Fibroblast of mammary gland (primary cell): ENCODE results near the gene MTMR10.

Experiments
- DNase-seq: peaks from one replicate; pipeline ENCODE4 v3.0.0-alpha.2; 2010; ENCODE audit warnings: low read depth
- H3K4me3 ChIP-seq: 2 replicates; pipeline ENCODE4 v1.5.1; 2011; ENCODE audit warnings: low read depth, mild to moderate bottlenecking, low read length, moderate library complexity; ENCODE audit not compliant: control insufficient read depth
- TF ChIP-seq, protein P1 (sequence below): conservative IDR thresholded peaks from 2 replicates; pipeline ENCODE4 v1.5.1; 2011; ENCODE audit warnings: low read depth, low read length, inconsistent platforms; ENCODE audit not compliant: control insufficient read depth, insufficient read depth

The MTMR10 gene

DNA sequence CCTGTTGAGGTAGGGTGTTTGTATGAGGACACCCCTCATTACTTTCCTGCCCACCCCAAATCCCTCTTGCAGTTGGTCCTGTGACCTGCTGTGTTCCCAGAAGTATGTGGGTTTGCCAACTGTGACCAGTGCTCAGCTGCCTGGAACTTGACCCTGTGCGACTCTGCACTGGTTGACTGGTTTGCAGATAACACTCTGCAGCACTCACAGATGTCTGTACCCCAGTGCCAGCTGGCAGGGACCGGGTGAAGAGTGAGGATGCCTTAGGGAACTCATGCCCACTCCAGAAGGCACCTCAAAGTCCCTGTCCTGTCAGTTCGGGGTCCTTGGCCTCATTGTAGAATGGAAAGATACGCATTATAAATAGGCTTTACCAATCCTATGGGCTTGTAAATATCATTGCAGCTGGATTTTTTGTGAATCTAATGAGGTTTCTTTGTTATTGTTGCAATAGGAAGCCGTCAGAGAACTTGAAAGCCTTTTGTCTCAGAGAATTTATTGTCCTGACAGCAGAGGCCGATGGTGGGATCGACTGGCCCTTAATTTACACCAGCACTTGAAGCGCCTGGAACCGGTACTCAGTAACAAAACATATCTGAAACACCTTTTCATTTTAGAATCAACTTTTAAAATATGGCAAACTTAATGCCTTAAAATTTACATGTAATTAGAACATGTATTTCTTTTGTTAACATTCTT, 69.5 kb downstream of the MTMR10 start:
- TF ChIP-seq, protein P1, sequence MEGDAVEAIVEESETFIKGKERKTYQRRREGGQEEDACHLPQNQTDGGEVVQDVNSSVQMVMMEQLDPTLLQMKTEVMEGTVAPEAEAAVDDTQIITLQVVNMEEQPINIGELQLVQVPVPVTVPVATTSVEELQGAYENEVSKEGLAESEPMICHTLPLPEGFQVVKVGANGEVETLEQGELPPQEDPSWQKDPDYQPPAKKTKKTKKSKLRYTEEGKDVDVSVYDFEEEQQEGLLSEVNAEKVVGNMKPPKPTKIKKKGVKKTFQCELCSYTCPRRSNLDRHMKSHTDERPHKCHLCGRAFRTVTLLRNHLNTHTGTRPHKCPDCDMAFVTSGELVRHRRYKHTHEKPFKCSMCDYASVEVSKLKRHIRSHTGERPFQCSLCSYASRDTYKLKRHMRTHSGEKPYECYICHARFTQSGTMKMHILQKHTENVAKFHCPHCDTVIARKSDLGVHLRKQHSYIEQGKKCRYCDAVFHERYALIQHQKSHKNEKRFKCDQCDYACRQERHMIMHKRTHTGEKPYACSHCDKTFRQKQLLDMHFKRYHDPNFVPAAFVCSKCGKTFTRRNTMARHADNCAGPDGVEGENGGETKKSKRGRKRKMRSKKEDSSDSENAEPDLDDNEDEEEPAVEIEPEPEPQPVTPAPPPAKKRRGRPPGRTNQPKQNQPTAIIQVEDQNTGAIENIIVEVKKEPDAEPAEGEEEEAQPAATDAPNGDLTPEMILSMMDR = no peak
- DNase-seq = no peak
- no peak overlapping the region for H3K4me3 ChIP-seq

DNA sequence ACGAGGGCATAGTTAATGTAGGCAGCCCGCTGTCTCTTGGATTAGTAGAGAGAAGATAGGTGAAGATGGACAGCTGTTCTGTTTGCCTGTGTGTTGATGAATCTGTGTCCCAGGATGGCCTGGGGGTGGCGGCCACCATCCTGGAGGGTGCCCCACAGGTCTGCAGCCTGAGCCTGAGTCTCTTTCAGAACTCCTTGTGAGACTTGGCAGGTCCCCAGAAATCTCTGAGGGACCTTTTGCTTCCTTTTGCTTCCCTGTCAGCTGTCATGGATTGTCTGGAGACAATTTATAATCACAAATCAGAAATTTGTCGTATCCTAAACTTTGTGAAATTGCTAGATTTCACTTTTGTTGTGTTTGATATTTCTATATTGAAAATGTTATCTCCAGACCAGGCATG, 70.3 kb downstream of the MTMR10 start:
- no peak overlapping the region for H3K4me3 ChIP-seq
- DNase-seq = no peak
- TF ChIP-seq, protein P1 = no peak

DNA sequence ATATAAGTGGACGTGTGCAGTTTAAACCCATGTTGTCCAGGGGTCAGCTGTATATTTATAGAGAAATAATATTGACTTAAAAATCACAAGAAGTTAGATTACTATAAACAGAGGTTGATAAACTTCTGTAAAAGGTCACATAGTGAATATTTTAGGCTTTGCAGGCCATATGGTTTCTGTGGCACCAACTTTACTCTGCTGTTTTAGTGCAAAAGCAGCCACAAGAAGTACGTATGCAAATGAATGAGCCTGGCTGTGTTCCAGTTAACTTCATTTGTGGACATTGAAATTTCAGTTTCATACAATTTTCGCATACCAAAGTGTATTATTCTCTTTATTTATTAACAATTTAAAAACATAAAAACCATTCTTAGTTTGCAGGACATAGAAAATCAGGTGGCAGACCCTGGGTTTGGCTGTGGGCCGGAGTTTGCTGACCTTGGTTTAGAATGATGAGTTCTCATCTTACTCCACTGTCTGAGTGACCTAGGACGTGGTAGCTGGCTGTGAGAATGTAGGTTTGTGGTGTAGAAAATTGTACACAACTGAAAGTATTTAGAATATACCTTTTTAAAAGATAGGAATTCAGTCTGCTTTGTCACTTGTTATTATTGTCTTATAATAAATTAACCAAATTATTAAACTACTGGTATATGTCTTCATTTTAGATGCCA, 71.4 kb downstream of the MTMR10 start:
- H3K4me3 ChIP-seq = no peak overlapping the region
- TF ChIP-seq, protein P1 = no peak
- no peak for DNase-seq

DNA sequence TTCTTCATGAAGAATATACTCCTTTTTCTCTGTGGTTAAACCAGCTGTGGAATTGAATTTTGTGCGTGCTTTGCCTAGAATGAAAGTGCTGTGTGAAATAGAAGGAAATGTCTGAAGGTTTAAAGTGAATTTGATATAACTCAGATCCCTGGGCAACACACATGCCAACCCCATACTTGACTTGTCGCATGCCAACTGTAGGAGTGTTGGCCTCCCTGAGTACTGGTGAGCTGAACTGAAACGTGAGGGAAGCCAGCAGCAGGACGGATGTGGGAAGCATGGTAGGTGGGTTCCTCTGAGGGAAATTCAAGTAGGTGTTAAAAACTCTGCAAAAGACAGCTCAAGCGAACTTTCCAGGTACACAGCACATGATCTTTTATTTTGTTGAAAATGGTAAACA, 73.1 kb downstream of the MTMR10 start:
- TF ChIP-seq, protein P1 = no peak
- no peak for DNase-seq
- H3K4me3 ChIP-seq = no peak overlapping the region

DNA sequence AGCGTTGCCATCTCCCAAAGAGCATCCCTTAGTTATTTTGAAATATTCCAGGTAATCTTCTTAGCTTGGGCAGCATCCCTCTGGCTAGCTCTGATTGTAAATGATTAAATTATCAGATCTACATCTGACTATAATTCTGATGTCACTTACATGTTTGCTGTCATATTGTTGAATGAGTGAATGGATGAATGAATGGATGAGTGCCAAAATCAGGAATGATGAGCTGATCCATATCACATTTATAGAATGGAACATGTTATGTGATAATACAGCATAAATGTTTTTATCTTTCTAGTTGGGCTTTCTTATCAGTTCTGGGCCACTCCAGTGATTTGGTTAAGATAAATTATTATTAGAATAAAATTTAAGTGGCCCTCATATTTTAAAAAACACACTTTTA, 73.8 kb downstream of the MTMR10 start:
- no peak overlapping the region for H3K4me3 ChIP-seq
- no peak for DNase-seq
- TF ChIP-seq, protein P1 = no peak

DNA sequence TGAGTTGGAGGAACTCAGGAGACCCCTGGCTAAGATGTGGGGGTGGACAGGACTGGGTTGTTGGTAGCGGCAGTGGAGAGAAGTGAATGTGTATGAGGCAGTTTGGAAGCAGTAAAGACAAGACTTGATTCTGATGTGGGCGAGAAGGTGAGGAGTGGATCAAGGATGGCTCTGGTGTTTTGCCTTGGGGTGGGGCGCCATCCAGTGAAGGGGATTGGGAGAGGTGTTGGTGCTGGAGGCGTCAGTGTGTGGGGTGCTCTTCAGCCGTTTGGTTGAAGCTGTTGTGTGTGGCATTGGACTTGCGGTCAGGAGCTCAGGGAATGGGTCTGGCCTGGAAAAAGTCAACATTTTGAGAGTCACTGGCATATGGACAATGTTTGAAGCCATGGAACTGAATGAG, 74.4 kb downstream of the MTMR10 start:
- DNase-seq = no peak
- TF ChIP-seq, protein P1 = no peak

More for the DNA sequence above, 74.4 kb downstream of the MTMR10 start:
- H3K4me3 ChIP-seq = no peak overlapping the region
